HG03575 (cell line): ENCODE results near the gene IFNL4.
"Not testable (repeated sequence)": the region's sequence is repeated elsewhere in the genome, so short reads cannot be mapped to it uniquely, and the experiment has no call there.

ENCODE experiments used
- ATAC-seq: cut with Tn5 transposase; IDR thresholded peaks from one replicate; pipeline ENCODE4 v1.9.1; 2021; ENCODE audit not compliant: unreplicated experiment, insufficient number of reproducible peaks, low FRiP score; ENCODE audit errors: extremely low read depth

IFNL4 gene

DNA sequence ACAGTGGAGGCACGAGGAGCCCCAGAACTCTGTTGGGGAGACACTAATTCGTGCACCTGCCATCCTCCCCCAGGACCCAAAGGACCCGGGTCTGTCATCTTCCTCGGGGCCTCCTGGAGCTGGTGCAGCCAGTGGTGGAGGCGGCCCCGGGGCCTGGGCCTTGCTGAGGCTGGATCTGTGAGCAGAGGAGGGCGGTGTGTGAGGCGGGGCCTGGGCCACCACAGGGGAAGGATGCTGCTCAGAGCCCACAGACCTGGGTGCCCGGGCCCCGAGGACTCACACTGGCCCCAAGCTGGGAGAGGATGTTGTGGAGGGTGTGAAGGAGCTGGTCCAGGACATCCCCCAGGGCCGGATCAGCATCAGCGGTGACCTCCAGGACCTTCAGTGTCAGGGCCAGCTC, 12.1 kb downstream of the IFNL4 start:
- no peak for ATAC-seq

DNA sequence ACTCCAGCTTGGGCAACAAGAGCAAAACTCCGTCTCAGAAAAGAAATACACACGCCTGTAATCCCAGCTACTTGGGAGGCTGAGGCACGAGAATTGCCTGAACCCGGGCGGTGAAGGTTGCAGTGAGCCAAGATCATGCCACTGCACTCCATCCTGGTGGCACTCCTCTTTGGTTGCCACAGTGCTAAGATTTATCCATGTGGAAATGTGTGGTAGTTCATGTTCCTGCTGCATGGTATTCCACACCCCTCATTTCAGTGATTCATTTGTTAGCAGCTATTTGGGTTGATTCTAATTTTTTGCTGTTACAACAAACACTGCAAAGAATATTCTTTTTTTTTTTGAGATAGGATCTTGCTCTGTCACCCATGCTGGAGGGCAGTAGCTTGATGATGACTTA, 15.9 kb downstream of the IFNL4 start:
- no peak for ATAC-seq

- ATAC-seq = no peak
Measured at GRCh38 chr19:39230096-39230764, 18.4 kb downstream of the IFNL4 start.

DNA sequence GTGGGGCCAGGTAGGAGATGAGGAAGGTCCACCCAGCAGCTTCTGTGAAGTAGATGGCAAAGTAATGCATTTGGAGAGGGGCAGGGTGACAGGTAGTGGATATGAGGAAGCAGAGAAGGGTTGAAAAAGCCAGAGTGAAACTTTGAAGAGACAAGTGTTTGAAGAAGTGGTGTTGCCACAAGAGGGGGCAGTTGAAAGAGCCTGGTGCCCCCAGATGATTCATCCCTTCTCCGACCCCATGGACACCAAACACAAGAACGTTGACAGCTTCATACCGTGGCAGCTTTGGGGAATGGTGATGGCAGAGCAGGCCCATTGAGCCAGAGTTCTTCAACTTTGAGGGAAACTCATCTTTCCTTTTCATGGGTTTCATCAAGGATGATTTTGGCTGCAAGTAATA, 23.7 kb downstream of the IFNL4 start:
- no peak for ATAC-seq

DNA sequence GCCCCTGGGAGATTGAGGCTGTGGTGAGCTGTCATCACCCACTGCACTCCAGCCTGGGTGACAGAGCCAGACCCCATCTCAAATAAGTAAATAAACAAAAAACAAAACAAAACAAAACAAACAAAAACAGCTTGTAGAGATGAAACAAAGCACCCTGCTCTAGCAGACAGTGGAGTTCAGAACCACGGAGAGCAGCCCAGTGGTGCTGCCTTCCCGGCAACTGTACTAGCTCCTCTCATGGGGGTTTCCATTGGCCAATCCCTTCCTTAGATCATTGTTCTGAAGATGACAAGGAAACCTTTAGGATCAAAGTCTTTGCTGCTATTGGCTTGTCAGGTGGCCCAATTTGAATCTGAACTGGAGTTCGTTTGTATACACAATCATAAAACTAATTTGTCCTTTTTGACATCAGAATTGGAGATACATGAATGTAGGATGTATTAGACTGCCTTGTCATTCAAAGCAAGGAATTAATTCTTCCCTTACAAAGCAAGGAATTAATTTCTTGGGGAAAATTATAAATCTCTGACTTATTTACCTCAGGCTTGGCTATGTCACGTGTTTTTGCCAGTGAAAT, 24.9 kb downstream of the IFNL4 start:
- no peak for ATAC-seq

DNA sequence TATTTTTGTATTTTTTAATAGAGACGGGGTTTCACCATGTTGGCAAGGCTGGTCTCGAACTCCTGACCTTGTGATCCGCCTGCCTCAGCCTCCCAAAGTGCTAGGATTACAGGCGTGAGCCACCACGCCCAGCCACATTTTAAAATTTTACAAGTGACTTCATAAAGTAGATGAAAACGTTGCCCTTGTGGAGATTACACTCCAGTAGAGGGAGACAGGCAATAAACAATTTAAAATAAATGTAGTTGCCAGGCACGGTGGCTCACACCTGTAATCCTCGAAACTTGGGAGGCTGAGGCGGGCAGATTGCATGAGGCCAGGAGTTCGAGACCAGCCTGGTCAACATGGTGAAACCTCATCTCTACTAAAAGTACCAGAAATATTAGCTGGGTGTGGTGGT, 29.5 kb downstream of the IFNL4 start:
- ATAC-seq = not testable (repeated sequence)

DNA sequence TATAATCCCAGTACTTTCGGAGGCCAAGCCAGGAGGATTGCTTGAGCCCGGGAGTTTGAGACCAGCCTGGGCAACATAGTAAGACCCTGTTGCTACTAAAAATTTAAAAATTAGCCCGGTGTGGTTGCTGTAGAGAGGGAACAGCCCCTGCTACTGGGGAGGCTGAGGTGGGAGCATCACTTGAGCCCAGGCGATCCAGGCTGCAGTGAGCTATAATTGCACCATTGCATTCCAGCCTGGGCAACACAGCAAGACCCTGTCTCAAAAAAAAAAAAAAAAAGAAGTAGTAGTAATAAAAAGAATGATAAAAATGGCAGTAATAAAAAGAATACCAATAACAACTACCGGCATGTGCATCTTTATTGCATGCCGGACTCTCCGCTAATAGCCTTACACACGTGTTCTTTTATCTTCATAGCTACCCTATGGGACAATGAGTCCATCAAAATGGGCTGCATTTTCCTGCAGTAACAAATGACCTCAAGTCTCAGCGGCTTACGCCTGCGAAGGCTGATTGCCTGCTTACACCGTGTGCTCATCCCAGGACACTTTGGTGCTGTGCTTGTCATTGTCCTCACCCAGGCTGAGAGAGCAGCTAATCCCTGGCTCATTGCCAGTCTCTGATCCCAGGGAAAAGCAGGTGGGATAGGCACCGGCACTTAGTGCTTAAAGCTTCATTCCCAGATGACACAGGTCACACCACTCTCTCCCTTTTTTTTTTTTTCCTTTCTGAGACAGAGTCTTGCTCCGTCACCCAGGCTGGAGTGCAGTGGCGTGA, 30.2 kb downstream of the IFNL4 start:
- no peak for ATAC-seq

DNA sequence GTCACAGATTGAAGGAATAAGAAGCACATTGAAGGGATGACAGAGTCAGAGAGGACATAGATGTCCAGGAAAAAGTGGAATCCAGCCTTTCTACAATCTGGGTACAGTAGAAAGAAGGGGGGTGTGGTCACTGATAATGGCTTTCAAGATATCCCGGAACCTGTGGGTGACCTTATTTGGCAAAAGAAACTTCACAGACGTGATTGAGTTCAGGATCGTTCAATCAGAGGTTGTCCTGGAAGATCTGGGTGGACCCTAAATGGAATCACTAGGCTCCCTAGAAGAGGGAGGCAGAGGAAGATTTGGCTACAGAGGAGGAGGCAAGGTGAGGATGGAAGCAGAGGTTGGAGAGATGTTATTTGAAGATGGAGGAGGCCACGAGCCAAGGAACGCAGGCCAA, 31.6 kb downstream of the IFNL4 start:
- no peak for ATAC-seq

DNA sequence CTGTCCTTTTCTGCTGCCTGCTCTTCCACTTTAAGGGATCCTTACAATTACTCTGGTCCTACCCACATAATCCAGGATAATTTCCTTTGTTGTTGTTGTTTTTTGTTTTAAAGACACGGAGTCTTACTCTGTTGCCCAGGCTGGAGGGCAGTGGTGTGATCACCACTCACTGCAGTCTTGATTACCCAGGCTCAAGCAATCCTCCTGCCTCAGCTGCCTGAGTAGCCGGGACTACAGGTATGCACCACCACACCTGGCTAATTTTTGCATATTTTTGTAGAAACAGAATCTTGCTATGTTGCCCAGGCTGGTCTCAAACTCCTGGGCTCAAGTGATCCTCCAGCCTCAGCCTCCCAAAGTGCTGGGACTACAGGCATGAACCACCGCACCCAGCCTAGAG, 33.3 kb downstream of the IFNL4 start:
- ATAC-seq = not testable (repeated sequence)

DNA sequence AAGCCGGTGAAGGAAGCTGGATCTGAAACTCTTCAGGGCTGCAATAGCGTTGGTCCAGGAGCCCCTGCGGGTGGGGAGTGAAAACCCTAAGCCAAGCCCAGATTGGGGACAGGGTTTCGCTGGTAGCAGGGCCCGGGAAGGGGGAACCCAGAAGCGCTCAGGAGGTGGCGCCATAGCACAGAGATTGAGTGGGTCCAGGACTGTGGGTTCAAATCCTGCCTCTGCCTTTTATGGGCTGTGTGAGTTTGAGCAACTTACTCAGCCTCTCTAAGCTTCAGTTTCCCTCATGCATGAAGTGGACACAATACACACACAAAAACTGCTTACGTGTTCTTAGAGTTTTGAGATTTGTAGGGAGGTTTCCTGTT, 36.3 kb downstream of the IFNL4 start:
- ATAC-seq = no peak

- ATAC-seq = no peak
Measured at GRCh38 chr19:39211731-39212374, 36.8 kb downstream of the IFNL4 start.

GRCh38 chr19:39209196-39209595, 39.5 kb downstream of the IFNL4 start:
- ATAC-seq = no peak

DNA sequence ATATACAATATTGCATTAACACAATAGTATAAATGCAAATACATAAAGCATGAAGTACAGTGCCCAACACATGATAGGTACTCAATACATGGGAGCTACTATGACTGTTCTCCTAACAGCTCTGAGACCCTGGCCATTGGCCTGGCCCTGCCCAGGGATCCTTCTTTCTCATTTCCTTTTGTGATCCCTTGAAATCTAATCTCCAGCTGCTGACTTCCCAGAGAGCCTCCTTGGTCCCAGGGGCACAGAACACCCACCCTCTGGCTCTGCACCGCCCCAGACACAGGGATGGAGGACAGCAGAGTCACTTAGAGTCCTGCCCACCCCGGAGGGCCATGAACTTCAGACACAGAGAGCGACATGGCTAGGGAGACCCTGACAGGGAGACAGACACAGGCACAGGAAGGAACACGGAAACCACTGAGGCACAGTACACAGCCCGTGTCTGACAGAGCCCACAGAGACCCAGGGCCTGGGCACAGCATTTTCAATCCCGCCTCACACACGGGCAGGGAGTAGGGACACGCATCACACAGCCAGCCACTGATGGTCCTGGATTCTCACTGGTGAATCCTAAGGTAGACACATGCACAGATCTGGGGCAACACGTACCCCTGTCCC, 40.4 kb downstream of the IFNL4 start:
- no peak for ATAC-seq

DNA sequence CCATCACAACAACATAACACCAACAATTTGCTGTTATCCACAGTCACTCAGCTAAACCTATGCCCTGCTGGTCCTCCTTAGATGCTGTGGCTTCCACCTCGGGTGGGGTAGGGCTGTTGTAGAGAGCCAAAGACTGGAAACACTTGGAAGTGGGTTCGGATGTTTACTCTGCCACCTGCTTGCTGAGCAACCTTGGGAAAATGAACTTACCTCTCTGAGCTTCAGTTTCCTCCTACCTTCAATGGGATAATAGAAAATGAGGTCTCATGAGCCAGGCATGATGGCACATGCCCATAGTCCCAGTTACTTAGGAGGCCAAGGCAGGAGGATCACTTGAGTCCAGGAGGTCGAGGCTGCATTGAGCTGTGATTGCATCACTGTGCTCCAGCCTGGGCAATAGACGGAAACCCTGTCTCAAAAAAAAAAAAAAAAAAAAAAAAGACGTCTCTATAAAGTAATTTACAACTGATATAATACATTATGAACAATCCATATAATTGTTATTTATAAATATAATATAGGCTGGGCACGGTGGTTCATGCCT, 41.3 kb downstream of the IFNL4 start:
- ATAC-seq = no peak

DNA sequence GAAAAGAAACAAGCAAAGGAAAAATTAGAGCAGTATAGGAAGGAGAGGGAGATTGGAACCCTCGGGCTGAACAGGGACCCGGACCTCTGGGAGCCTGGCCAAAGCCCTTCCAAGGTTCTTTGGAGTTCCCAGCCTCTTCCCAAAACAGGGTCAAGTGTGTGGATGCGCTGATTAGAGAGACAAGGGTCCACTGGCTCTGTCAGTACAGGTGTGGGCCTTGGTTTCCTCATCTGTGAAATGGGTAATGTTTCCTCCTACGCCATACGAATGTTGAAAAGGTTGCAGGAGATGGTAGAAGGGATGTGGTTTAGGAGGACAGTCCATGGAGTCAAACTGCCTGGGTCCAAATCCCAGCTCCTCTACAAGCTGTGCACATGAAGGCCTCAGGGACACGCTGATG, 42.5 kb downstream of the IFNL4 start:
- no peak for ATAC-seq

GRCh38 chr19:39205449-39205764, 43.2 kb downstream of the IFNL4 start:
- ATAC-seq = no peak

DNA sequence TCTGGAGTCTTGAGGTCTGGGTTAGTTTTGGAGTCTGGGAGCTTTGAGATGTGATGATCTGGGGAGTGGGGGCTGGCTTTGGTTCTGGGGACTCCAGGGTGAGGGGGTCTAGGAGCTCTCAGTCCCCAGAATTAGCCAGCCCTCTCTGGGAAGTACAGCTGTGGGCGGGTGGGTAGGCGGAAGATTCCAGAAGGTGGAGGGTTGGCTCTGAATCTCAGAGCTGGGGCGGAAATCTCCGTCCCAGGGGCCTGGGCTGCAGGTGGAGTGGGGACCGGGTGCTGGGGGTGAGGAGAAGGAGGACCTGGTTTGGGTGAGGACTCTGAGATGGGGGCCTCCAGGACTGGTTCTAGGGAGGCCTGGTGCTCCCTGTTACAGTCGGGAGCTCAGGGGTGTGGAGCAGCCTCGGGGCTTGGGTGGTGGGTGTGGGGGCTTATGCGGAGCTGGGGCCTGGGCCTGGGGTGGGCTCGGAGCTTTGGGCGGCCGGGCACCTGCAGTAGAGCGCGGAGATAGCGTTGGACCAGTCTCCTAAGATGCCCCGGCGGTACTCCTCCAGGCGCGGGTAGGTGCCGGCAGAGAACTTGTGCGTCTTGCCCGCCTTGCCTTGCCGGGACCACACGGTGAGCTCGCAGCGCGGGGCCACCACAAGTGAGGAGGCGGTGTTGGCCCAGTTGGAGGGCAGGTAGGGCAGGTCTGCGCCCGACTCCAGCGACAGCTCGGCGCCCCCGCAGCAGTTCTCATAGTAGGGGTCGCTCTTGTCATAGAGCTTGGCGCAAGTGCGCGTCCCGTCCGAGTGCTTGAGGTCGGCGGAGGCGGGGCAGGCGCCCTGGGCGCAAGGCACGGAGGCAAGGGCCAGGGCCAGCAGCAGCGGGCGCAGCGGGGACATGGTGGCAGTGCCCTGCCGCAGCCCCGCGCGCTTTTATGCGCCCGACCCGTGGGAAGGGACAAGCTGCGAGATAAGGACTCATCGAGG, 45.0 kb downstream of the IFNL4 start, which contains the start of gene SYCN:
Gene SYCN (minus strand): TSS at position 892 of the 970 bp plus-strand sequence. CDS start 9 bp downstream, at position 883.
- no peak for ATAC-seq

GRCh38 chr19:39202998-39203355, 45.7 kb downstream of the IFNL4 start:
- no peak for ATAC-seq
